ENCODE results near the gene AUP1.

GRCh38 chr2:74496997-74497776 is 32.3 kb downstream of the AUP1 start:
- TF ChIP-seq CTCF (IDR thresholded peaks at IDR 0.05) (no peak), POLR2A (IDR thresholded peaks at IDR 0.05) (no peak)
